ENCODE results near the gene RAMP1. TPM values are rescaled to one million over a fixed set of nuclear protein-coding genes. Genes with fewer than 3 reads are reported as not detected.

The RAMP1 gene
- total RNA-seq, 4 donors from 2014 or later = 1.5 to 5.6 (median 2.9) TPM; not detected in 1

DNA sequence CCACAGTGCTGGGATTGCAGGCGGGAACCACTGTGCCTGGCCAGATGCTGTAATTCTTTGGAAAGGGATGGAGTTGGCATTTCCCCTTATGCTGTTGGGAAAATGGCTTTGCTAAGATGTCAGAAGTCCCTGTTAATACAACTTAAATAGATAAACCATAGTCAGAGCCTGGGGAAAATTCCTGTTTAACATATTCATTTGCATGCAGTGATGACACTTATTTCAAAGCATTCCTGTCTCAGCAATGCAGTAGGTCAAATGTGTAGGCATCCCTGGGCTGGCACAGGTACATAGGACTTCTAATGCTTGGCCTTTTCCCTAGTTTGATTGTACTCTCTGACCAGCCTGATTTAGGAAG is 38.6 kb downstream of the RAMP1 start:
- no peak for TF ChIP-seq CTCF (IDR thresholded peaks at IDR 0.05; ENCODE audit: low read depth)

DNA sequence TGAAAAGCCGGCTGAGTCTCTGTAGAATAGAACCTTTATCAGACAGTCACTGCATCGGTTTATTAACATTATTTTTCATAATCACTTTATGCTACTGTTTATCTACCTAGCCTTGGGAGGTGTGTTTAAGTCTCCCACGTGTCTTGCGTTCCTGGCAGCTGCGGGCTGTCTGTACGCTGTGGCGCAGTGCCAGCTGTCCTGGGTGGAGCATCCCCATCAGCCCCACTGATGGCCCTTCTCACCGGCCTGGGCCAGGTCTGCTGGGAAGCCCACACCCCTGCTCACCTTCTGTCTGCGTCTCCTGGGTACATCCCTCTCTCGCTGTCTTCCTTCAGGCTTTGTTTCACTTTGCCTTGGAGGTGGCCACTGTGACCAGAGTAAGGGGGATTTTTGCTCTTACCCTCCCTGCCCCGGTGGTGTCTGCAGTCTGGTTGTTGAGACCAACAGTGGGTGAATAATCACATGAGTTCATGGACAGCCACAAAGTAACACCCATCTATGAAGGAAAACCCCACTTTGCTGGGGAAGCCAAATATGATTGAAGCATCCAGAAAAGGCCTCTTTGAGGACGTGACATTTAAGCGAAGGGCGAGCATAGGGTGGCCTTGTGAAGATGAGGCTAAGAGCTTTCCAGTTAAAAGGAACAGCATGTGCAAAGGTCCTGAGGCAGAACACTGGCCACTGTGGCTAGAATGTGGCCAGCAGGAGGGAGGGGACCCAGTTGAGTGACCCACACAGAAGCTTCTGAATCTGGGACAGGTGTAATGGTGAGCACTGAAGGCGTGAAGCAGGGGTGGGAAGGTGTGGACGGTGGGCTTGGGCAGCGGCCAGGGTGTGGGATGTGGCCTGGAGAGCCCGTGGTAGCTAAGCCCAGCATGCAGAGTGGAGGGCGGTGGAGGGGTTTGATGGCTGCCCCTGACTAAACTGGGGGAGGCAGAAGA is 41.7 kb downstream of the RAMP1 start:
- TF ChIP-seq CTCF (IDR thresholded peaks at IDR 0.05; ENCODE audit: low read depth) = no peak

DNA sequence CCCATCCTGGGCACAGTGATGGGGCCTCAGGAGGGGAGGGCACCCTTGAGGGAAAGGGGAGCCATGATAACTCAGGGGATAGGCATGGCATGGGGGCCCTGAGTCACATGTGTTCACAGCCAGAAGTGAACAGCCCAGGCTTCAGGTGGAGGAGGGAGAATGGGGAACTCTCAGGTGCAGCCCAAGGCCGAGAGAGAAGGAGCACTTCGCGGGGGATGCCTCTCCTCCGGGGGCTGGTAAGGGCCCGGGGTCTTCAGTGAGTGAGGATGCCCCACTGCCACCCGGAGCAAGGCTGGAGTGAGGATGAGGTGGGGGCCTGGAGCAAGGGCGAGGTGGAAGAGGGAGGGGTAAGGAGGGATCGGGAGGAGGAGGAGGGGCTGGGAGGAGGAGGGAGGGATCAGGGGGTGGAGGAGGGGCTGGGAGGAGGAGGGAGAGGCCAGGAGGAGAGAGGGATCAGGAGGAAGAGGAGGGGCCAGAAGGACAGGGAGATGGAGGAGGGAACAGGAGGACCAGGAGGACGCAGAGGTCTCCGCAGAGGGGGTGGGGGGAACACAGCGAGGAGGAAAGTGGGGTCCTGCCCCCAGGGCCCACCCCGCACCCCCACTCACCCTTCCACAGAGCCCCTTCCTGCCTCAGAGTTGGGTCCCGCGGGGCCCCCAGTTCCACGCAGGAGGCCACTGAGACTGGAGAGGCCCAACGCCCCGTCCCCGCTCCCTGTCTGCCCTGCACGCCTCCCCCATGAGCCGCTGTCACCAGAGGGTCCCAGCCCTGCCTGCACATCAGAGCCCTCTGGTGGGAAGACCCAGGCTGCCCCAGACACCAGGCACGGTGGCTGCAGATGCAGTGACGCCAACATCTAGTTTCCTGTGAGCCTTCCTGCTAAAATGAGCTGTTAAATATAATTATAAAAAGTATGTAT is 42.8 kb downstream of the RAMP1 start:
- no peak for TF ChIP-seq CTCF (IDR thresholded peaks at IDR 0.05; ENCODE audit: low read depth)

DNA sequence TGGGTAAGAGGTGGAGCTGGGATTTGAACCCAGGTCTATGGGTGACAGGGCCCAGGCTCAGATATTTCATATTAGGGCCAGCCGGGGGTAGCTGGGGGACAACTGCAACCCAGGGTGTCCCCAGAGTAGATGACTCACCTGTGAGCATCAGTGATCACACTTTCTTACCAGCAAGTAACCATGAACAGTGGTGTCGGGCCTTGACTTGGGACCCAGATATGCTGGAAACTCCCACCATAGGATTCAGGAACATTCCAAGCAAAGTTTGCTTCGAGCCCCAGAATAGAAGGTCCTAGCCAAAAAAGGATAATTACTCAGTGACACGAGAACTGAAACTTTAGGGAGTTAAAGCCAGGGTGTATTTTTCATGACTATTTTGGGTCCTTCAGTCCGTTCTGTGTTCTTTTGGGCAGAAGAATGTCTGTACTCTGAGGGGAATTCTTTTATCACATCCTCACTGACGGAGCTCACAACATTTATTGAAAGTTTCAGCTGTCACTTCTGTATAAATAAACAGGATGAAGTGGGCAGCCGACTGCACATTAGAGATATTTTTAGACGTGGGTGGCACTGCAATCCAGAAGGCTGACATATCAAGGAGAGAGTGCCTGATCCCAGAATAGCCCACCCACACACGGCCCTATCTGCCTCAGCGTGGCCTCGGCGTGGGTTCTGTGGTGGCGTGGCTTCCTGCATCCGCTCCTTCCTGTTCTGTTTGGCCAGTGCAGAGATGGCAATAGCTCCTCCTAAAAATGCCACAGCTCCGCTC is 45.6 kb downstream of the RAMP1 start:
- TF ChIP-seq CTCF (IDR thresholded peaks at IDR 0.05; ENCODE audit: low read depth) = no peak

DNA sequence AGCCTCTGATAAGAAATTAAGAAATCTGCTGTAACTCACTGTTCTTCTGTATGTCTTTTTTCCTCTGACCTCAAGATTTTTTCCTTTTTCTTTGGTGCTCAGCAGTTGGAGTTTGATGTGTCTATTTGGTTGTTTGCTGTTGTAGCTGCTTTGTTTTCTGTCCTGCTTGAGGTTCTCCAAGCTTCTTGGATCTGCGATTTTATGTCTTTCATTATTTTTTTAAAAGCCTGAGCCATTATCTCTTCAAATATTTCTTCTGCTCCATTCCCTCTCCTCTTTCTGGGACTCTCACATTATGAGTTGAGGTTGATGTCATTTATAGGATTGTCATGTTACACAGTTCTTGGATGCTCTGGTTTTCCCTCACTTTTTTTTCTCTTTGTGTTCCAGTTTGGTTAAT is 47.7 kb downstream of the RAMP1 start:
- no peak for TF ChIP-seq CTCF (IDR thresholded peaks at IDR 0.05; ENCODE audit: low read depth)

GRCh38 chr2:237909075-237909695 is 49.8 kb downstream of the RAMP1 start:
- TF ChIP-seq CTCF (IDR thresholded peaks at IDR 0.05; ENCODE audit: low read depth) = no peak

Data from subcutaneous adipose tissue (tissue), 4 donors.